Renal pelvis (tissue), 4 donors: Measurements from ENCODE around the gene HDGFL2. TPM values are rescaled to one million over a fixed set of nuclear protein-coding genes. Genes with fewer than 3 reads are reported as not detected.

Source experiments
- DNase-seq: peaks from one replicate; pipeline ENCODE4 v3.0.0-alpha.2; 2013
- polyA plus RNA-seq, 3 donors: library from polyadenylated mRNA; unstranded; fragments of 120-200 nt; gene quantifications; one replicate each; pipeline ENCODE4 v1.2.1, GENCODE V29; 2013; ENCODE audit not compliant: insufficient read length in 3 of 3

Gene HDGFL2
- polyA plus RNA-seq, 3 donors, result 89.2 to 106 (median 90.7) TPM

- DNase-seq, result no peak
Observed at GRCh38 chr19:4493929-4494690, 22.0 kb downstream of the HDGFL2 start.

- DNase-seq, result no peak
Observed at GRCh38 chr19:4494691-4495064, 22.6 kb downstream of the HDGFL2 start.

DNA sequence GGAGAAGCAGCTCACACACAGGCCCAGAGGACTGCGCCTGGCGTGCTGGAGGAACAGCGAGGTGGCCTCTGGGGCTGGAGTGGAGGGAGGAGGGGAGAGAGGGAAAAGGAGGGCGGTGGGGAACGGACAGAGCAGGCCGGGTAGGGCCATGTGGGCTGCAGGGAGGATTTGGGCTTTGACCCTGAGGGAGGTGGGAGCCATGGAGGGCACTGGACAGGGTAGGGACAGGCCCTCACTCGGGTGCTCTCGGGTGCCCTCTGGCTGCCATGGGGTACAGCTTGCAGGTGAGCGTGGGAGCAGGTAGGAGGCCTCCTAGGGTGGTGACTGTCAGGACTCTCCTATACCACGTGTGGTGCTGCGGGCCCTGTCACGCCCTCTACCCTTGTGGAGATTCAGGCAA lies 23.4 kb downstream of the HDGFL2 start:
- no peak for DNase-seq

DNA sequence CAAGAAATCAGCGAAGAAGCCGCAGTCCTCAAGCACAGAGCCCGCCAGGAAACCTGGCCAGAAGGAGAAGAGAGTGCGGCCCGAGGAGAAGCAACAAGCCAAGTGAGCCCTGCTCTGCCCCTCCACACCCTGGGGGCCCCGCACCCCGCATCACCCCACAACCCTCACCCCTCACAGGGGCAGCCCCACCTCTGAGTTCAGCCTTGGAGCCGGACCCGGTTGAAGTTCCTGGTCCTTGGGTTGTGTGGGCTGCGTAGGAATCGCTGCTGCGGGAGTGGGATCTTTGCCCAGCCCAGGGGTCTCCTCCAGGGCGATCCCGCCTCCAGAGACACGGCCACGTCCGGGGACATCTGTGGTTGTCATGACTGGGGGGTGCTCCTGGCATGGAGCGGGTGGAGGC lies 24.2 kb downstream of the HDGFL2 start:
- DNase-seq, result no peak

- DNase-seq, result no peak
Observed at GRCh38 chr19:4497770-4498389, 25.8 kb downstream of the HDGFL2 start.

DNA sequence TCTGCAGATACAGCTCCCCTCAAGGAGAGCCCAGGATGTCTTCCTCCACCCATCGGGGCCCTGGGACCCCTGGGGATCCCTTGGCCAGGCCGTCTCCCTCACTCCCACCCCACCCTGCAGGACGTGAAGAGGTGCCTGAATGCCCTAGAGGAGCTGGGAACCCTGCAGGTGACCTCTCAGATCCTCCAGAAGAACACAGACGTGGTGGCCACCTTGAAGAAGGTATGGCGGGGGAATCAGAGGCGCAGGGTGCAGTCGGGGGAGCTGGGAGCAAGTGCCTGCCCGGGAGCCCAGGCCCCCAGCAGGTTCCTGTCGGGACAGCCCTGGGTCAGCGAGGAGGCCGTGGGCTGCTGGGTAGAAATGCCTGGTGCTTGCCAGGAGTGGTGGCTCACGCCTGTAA lies 26.6 kb downstream of the HDGFL2 start:
- DNase-seq, result no peak

DNA sequence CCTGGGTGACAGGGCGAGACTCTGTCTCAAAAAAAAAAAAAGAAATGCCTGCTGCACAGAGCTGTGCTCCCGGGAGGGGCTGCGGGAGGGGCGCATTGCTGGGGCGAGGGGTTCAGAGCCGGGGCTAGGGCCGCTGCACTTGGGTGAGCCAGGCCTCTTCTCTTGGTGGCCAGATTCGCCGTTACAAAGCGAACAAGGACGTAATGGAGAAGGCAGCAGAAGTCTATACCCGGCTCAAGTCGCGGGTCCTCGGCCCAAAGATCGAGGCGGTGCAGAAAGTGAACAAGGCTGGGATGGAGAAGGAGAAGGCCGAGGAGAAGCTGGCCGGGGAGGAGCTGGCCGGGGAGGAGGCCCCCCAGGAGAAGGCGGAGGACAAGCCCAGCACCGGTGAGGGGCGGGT lies 27.2 kb downstream of the HDGFL2 start:
- no peak for DNase-seq

- no peak for DNase-seq
Observed at GRCh38 chr19:4499855-4500254, 27.8 kb downstream of the HDGFL2 start.

DNA sequence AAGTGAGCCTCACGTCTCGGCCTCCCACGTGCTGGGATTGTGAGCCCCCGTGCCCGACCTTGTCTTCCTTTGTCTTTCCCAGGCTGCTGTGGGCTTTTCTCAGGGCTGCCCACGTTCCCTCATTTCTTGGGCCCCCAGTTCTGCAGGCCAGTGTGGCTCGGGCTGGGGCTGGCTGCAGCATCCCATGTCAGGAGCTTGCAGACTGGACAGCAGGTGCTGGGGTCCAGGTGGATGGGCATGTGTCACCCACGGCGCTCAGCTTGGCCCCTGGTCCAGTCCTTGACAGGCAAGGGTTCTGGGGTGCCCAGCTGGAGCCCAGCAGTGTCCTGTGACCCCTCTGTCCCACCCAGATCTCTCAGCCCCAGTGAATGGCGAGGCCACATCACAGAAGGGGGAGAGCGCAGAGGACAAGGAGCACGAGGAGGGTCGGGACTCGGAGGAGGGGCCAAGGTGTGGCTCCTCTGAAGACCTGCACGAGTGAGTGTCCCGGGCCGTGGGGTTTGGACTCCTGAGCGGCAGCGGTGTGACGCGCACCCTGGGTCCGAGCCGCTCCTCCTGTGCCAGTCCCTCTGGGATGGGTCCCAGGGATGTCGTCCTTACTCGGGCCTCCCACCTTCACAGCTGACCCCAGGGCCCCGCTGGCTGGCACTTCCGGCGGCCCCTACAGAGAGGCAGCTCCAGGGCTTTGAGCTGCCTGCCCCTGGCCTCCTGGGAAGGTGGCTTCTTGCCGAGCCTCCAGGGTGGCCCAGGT lies 28.9 kb downstream of the HDGFL2 start:
- DNase-seq, result no peak

DNA sequence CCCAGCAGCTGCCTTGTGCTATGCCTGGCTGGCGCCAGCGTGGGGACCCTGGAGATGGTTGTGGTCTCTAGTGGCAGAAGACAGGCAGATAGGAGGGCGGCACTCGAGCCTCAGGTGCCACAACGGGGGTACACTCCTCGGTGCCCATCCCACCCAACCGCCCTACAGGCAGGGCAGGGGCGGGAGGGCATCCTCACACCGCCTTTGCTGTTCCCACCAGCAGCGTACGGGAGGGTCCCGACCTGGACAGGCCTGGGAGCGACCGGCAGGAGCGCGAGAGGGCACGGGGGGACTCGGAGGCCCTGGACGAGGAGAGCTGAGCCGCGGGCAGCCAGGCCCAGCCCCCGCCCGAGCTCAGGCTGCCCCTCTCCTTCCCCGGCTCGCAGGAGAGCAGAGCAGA lies 29.6 kb downstream of the HDGFL2 start:
- DNase-seq, result no peak

GRCh38 chr19:4502282-4503131 lies 30.4 kb downstream of the HDGFL2 start:
- no peak for DNase-seq

DNA sequence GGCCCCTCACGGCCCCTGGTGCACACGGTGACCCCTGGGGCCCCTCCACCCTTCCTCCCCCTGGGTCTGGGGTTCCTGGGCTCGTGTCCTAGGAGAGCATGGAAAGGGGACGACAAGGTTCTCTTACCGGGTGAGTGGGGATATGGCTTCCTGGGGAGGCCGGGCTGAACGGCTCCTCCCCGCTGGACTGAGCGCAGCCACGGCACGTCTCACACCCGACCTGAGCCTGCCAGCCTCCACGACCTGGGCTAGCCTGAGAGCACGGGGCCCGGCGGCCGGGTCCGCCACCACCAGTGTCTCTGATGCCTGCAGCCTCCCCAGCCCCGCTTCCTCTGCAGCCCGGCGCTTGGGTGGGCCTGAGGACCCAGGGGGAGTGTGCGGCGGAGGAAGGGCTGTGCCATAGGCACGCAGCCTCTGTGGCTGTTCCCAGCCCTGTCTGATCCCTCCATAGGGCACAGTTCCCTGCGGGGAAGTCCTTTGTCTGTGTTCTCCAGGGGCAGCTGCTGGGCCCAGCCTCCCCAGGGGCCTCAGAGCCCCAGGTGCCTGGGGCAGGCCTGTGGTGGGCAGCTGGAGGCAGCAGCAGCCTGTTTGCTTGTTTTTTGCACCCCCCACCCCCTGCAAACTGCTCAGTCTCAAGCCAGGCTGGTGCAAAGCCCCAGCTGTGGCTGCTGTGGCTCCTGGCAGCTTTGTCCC lies 31.2 kb downstream of the HDGFL2 start:
- DNase-seq, result no peak

DNA sequence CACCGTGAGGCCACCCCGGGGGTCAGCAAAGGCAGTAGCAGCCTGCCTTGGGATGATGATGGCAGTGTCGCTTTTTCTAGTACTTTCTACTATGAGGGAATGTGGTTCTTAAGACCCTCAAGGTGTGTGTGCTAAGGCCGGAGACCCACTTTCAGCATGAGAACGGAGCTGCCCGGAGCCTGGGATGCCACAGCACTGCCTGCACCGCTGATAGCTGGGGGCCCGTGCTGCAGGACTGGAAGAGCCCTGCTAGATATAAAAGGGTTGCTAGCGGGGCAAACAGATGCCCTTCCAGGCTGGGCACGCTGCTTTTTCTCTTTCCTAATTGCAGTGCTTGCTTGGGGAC lies 31.7 kb downstream of the HDGFL2 start:
- DNase-seq, result no peak

DNA sequence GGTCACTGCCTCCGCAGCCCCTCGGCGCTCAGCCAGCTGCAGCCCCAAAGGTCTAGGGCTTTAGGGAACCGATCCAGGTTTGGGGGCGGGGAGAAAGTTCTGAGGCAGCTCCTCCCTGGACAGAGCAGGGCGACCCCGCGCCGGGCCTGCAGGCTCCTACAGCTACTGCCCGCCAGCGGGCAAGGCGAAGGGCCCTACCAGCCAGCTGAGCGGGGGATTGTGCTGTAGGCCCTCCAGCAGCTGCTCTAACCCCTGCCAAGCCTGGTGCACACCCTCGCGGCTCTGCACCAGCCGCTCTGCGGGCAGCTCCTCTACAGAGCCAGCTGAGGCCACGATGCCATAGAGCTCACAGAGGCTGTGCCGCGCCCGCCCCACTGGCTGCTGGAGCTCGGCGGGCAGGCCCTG lies 32.2 kb downstream of the HDGFL2 start:
- no peak for DNase-seq

DNA sequence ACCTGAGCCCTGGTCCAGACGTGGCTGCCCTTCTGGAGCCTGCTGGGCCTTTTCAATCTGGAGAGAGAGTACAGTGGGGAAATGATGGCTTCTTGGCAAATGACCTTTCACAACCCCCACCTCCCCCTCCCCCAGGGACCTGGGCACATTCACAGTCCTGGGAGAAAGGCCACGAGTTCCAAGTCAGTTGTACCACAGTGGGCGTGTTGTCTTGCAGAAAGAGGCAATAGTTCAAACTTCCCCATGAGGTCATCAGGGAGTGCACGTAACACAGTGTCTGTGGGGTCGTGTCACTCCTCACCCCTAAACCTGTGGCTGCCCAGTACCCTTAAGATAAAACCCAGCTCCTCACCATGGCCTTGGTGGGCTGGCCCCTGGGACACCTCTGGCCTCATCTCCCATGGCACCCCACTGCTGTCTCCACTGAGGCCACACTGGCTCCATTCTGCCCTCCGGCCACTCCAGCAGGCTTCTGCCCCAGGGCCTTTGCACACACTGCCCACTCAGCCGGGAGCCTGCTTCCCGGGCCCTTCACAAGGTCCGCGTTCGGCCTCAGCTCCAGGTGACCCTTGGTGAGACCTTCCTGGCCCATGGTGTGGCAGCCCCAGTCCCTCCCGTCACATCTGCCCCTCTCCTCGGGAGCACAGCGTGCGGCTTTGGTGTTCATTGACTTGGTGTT lies 32.9 kb downstream of the HDGFL2 start:
- no peak for DNase-seq

DNA sequence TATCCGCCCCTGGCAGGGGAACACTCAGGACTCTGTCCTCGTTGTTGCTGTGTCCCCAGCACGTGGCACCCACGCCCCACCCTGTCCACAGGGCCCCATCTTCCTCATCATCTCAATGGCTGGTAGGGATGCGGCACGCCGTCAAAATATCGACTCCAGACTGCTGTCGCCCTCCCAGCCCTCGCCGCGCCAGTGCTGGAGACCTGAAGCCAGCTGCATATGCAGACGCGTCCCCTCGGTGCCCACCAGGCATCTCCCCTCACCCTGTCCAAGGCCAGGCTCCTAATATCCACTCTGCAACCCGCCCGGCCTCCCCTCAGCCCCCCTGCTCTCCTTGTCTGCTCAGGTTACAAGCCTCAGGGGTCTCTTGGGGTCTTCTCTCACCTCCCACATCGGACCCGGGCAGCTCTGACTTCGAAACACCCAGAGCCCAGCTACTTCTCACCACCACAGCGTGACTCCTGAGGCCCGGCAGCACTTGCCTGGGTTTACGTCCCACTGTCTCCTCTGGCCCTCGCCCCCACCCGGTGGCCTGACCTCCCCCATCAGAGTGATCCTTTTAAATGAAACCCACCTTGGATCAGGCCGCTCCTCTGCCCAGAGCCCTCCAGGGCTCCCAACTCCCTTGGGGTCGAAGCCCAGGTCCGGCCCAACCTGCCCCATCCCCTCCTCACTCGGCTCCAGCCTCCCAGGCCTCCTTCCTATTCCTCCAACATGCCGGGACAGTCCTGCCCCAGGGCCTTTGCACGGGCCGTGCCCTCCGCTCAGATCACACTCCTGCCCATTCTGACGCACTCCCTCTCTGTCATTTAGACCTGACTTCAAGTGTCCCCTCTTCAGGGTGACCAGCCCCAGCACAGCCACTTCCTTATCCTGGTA lies 33.7 kb downstream of the HDGFL2 start:
- no peak for DNase-seq

DNA sequence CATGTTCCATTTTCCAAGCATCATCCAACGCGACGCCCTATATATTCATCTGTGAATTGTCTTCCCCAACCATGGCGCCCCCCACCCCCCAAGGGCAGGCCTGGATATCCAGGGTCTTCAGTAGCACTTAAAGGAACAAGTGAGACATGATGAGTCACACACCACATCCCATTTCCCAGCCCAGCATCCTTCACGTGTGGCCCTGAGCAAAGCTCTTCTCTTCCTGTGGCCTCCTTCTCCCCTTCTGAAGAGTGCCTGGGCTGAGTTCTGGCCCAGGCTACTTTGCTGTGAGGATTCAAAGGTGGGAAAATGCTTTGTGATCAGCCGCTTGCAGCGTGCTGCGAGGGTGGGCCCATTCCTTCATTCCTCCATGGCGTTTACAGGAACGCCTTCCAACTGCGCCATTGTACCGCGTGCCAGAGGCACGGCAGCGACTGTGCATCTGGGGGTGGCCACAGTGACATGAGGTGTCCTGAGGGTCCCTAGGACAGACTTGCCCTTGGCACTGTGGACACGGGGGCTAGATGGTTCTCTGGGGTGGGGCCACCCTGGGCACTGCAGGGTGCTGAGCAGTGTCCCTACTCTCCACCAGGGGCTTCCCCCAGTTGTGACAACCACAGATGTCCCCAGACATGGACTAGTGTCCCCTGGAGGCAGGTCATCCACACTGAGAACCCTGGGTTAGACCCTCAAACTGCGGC lies 34.5 kb downstream of the HDGFL2 start:
- DNase-seq, result no peak

- DNase-seq, result no peak
Observed at GRCh38 chr19:4507150-4507452, 35.0 kb downstream of the HDGFL2 start.

DNA sequence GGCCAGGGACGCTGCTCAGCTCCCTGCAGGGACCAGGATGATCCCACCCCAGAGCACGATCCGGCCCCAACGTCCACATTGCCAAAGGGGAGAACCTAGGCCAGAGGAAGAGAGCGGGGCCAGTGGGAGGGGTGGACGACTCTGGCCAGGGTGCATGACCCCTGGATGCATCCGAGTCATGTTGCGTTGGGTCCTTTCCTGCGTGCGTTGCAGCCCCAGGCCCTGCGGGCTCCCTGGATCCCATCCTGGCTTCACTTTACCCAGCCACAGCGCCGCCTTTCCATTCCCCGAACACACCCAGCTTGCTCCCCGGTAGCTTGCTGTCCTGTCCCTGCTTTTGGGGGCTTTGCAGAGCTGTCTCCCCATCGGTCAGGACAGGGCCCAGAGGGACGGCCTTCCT lies 35.7 kb downstream of the HDGFL2 start:
- no peak for DNase-seq

DNA sequence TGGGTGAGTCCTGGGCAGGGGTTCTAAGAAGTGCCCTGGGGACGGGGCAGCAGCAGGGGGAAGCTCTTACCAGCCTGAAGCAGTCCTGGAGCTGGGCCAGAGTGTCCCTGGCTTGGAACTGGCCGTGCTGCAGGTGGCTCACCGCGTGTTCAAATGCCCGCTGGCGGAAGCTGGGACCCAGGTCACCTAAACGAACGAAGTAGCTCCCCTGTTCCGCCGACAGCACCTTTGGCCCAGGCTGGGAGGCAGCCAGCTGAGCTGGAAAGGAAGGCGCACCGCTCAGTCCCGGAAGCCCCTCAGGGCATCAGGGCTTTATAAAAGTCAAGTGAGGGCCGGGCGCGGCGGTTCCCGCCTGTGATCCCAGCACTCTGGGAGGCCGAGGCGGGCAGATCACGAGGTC lies 36.6 kb downstream of the HDGFL2 start:
- no peak for DNase-seq
